Natural killer cell (primary cell): ENCODE measurements around the gene PLEKHF1. TPM values are rescaled to one million over a fixed set of nuclear protein-coding genes. Genes with fewer than 3 reads are reported as not detected.

Experiments used
- ATAC-seq, 3 donors: fragments of 150-1000 bp in 2 of 3; fragments of 200-7000 bp in 1 of 3; cut with Tn5 transposase; 1 replicate in 1 of 3; 2 replicates in 2 of 3; pipeline ENCODE4 v1.10.0; 2021; ENCODE audit warnings: mild to moderate bottlenecking in 2 of 3, moderate library complexity in 2 of 3
- DNase-seq, 2 donors: peaks; one replicate each; pipeline versions ENCODE4 v3.0.0 to v3.0.0-alpha.2; 2013 to 2021; ENCODE audit warnings: mixed read lengths in 1 of 2
- H3K27ac ChIP-seq: one replicate; pipeline ENCODE4 v1.5.1; 2013; ENCODE audit warnings: mild to moderate bottlenecking, low read length
- H3K27me3 ChIP-seq: one replicate; pipeline ENCODE4 v1.6.1; 2013; ENCODE audit warnings: low read length; ENCODE audit not compliant: control insufficient read depth, insufficient read depth
- H3K36me3 ChIP-seq: one replicate; pipeline ENCODE4 v1.6.1; 2013; ENCODE audit warnings: low read length; ENCODE audit not compliant: control insufficient read depth, insufficient read depth
- H3K4me1 ChIP-seq: one replicate; pipeline ENCODE4 v1.6.1; 2013; ENCODE audit warnings: low read length; ENCODE audit not compliant: control insufficient read depth, insufficient read depth
- H3K4me3 ChIP-seq: one replicate; pipeline ENCODE4 v1.5.1; 2013; ENCODE audit warnings: low read length
- H3K9me3 ChIP-seq: one replicate; pipeline ENCODE4 v1.6.1; 2013; ENCODE audit warnings: low read length; ENCODE audit not compliant: control insufficient read depth, insufficient read depth
- H3K27ac Mint-ChIP-seq, 2 donors: one replicate each; pipeline ENCODE4 v1.8.0; 2022; ENCODE audit warnings: mild to moderate bottlenecking in 2 of 2, mixed read lengths in 2 of 2, moderate library complexity in 1 of 2
- H3K27me3 Mint-ChIP-seq, 2 donors: one replicate each; pipeline ENCODE4 v1.8.0; 2022; ENCODE audit warnings: low read depth in 2 of 2, mixed read lengths in 2 of 2
- H3K36me3 Mint-ChIP-seq: one replicate; pipeline ENCODE4 v1.8.0; 2022; ENCODE audit warnings: mixed read lengths
- H3K4me1 Mint-ChIP-seq, 2 donors: one replicate each; pipeline ENCODE4 v1.8.0; 2022; ENCODE audit warnings: mixed read lengths in 2 of 2
- H3K4me3 Mint-ChIP-seq: one replicate; pipeline ENCODE4 v1.8.0; 2022; ENCODE audit warnings: mild to moderate bottlenecking, moderate library complexity, mixed read lengths
- H3K9me3 Mint-ChIP-seq, 2 donors: one replicate each; pipeline ENCODE4 v1.8.0; 2022; ENCODE audit warnings: mixed read lengths in 2 of 2
- CTCF ChIP-seq: fragments of 200-600 bp; IDR thresholded peaks from one replicate; pipeline ENCODE4 v1.8.0; 2022; ENCODE audit warnings: antibody characterized with exemption
- WGBS: methylation state at CpG from one replicate; pipeline ENCODE4 v1.1.7; 2013; ENCODE audit warnings: missing lambda C conversion rate; ENCODE audit not compliant: insufficient coverage; 5-methylcytosine and 5-hydroxymethylcytosine counted together
- intact Hi-C: fragments of 100-400 bp; cut with micrococcal nuclease; formaldehyde crosslinking; loops from one replicate; pipeline ENCODE4 v1.14.2; 2022
- total RNA-seq, 4 donors: library from RNA; stranded (reverse); fragments of 120-200 nt in 1 of 4; gene quantifications; one replicate each; pipeline versions ENCODE4 v1.2.3 to v1.2.4, GENCODE V29; 2013 to 2022

Gene PLEKHF1
- total RNA-seq, 3 donors from 2014 or later (not counting 1 experiment from before 2014, with no cell fraction given) = 53.0 to 81.8 (median 53.8) TPM

- Histone ChIP-seq H3K27ac (no peak overlapping the region), H3K27me3 (no peaks in the 10 kb centered on the region), H3K4me1 (peaks cover 9% of the 10 kb centered on the region), H3K9me3 (no peaks in the 10 kb centered on the region), H3K36me3 (peaks cover 24% of the 10 kb centered on the region), H3K4me3 (no peak overlapping the region)
- H3K27me3 Mint-ChIP-seq = no peaks in the 10 kb centered on the region
- no peak for ATAC-seq
- TF ChIP-seq CTCF = no peak
- WGBS = 87% methylated on average over 5 of the region's 5 CpGs
- H3K4me1 Mint-ChIP-seq = peaks cover 17 to 29% of the 10 kb centered on the region in 2 donors
- H3K36me3 Mint-ChIP-seq = no peaks in the 10 kb centered on the region
- H3K9me3 Mint-ChIP-seq = no peaks in the 10 kb centered on the region
- H3K27ac Mint-ChIP-seq = no peak overlapping the region
- H3K4me3 Mint-ChIP-seq = no peak overlapping the region
- DNase-seq = no peak
- intact Hi-C loops = no loop called here
Observed at GRCh38 chr19:29699861-29700260, 34.6 kb downstream of the PLEKHF1 start.

GRCh38 chr19:29700498-29700897 is 35.2 kb downstream of the PLEKHF1 start:
- ATAC-seq (no peak), DNase-seq (no peak)
- Histone ChIP-seq H3K27me3 (no peaks in the 10 kb centered on the region), H3K4me3 (no peak overlapping the region), H3K4me1 (peaks cover 3% of the 10 kb centered on the region), H3K36me3 (peaks cover 25% of the 10 kb centered on the region), H3K27ac (no peak overlapping the region), H3K9me3 (no peaks in the 10 kb centered on the region)
- no peak overlapping the region for H3K27ac Mint-ChIP-seq
- no peaks in the 10 kb centered on the region for H3K36me3 Mint-ChIP-seq
- intact Hi-C loops = no loop called here
- peaks cover 16 to 26% of the 10 kb centered on the region in 2 donors for H3K4me1 Mint-ChIP-seq
- H3K27me3 Mint-ChIP-seq = no peaks in the 10 kb centered on the region
- whole genome bisulfite sequencing = 97% methylated on average over 6 of the region's 6 CpGs
- no peaks in the 10 kb centered on the region for H3K9me3 Mint-ChIP-seq
- no peak overlapping the region for H3K4me3 Mint-ChIP-seq
- no peak for TF ChIP-seq CTCF

GRCh38 chr19:29702161-29702962 is 37.1 kb downstream of the PLEKHF1 start:
- Histone ChIP-seq H3K4me3 (no peak overlapping the region), H3K4me1 (no peaks in the 10 kb centered on the region), H3K36me3 (peaks cover 41% of the 10 kb centered on the region), H3K27me3 (no peaks in the 10 kb centered on the region), H3K9me3 (no peaks in the 10 kb centered on the region), H3K27ac (no peak overlapping the region)
- intact Hi-C loops = no loop called here
- H3K9me3 Mint-ChIP-seq = no peaks in the 10 kb centered on the region
- no peak overlapping the region for H3K4me3 Mint-ChIP-seq
- DNase-seq (no peak), ATAC-seq (no peak)
- H3K4me1 Mint-ChIP-seq = peaks cover 9 to 17% of the 10 kb centered on the region in 2 donors
- H3K27me3 Mint-ChIP-seq = no peaks in the 10 kb centered on the region
- H3K36me3 Mint-ChIP-seq = no peaks in the 10 kb centered on the region
- no peak for TF ChIP-seq CTCF
- WGBS = 95% methylated on average over 30 of the region's 30 CpGs
- no peak overlapping the region for H3K27ac Mint-ChIP-seq

GRCh38 chr19:29702963-29703320 is 37.7 kb downstream of the PLEKHF1 start:
- Mint-ChIP-seq H3K4me1 (peaks cover 9 to 12% of the 10 kb centered on the region in 2 donors), H3K27ac (no peak overlapping the region), H3K9me3 (no peaks in the 10 kb centered on the region), H3K36me3 (no peaks in the 10 kb centered on the region), H3K27me3 (no peaks in the 10 kb centered on the region), H3K4me3 (no peak overlapping the region)
- H3K36me3 ChIP-seq = peaks cover 45% of the 10 kb centered on the region
- WGBS = 97% methylated on average over 9 of the region's 9 CpGs
- ATAC-seq = no peak
- no peak for TF ChIP-seq CTCF
- H3K27ac ChIP-seq = no peak overlapping the region
- intact Hi-C loops = no loop called here
- no peaks in the 10 kb centered on the region for H3K4me1 ChIP-seq
- H3K27me3 ChIP-seq = no peaks in the 10 kb centered on the region
- DNase-seq = no peak
- H3K9me3 ChIP-seq = no peaks in the 10 kb centered on the region
- H3K4me3 ChIP-seq = no peak overlapping the region
